ENCODE results near the gene DPH1.
A peak's percentile ranks its signal among the peaks of the same experiment; 100 is the strongest.
"Not testable (repeated sequence)": the region's sequence is repeated elsewhere in the genome, so short reads cannot be mapped to it uniquely, and the experiment has no call there.

DPH1 gene

GRCh38 chr17:2029911-2030778 lies at the start of gene DPH1:
Gene DPH1, plus strand, starts transcription at chr17:2030153. Its CDS starts 17 bp downstream, at chr17:2030170.
- DNase-seq: peak; percentile 87

GRCh38 chr17:1980665-1981250 lies 49.2 kb upstream of the DPH1 start:
- DNase-seq: no peak

GRCh38 chr17:1982793-1983366 lies 47.1 kb upstream of the DPH1 start:
- DNase-seq: not testable (repeated sequence)

- DNase-seq: no peak
Observed at GRCh38 chr17:1985093-1985492, 44.9 kb upstream of the DPH1 start.

DNA sequence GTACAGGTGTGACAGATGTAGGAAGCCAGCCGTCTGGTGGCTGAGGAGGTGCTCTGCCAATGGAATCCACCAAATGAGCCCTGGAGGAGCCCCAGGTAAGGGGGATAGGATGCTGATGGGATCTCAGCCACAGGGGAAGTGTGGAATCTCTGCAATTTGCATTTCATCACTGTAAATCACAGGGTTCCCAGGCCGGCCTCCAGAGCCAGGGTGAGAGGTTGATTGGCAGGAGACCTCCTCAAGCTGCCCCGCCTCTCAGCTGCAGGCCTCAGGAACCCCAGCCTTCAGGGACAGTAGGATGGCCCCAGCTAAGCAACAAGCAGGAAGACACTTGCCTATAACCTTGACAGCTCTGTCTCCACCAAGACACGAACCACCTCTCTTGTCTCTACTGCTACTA lies 44.3 kb upstream of the DPH1 start:
- no peak for DNase-seq

GRCh38 chr17:1986783-1987451 lies 43.0 kb upstream of the DPH1 start:
- no peak for DNase-seq

GRCh38 chr17:1989135-1989534 lies 40.8 kb upstream of the DPH1 start:
- DNase-seq: no peak

GRCh38 chr17:1992541-1992940 lies 37.4 kb upstream of the DPH1 start:
- DNase-seq: no peak

DNA sequence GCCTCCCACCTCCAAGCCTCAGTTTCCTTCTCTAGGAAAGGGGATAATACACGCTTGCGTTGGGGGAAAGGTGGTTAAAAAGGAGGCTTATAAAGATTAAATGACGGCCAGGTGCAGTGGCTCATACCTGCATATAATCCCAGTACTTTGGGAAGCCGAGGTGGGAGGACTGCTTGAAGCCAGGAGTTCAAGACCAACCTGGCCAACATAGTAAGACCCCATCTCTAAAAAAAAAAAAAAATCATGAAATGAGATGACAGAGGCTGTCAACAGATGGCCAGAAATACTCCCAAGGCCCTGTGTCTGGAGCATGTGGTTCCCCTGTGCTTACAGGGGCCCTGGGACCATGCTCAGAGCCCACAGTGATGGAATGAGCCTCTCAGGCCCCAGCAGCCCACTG lies 35.2 kb upstream of the DPH1 start:
- DNase-seq: no peak

- no peak for DNase-seq
Observed at GRCh38 chr17:1995321-1995892, 34.5 kb upstream of the DPH1 start.

DNA sequence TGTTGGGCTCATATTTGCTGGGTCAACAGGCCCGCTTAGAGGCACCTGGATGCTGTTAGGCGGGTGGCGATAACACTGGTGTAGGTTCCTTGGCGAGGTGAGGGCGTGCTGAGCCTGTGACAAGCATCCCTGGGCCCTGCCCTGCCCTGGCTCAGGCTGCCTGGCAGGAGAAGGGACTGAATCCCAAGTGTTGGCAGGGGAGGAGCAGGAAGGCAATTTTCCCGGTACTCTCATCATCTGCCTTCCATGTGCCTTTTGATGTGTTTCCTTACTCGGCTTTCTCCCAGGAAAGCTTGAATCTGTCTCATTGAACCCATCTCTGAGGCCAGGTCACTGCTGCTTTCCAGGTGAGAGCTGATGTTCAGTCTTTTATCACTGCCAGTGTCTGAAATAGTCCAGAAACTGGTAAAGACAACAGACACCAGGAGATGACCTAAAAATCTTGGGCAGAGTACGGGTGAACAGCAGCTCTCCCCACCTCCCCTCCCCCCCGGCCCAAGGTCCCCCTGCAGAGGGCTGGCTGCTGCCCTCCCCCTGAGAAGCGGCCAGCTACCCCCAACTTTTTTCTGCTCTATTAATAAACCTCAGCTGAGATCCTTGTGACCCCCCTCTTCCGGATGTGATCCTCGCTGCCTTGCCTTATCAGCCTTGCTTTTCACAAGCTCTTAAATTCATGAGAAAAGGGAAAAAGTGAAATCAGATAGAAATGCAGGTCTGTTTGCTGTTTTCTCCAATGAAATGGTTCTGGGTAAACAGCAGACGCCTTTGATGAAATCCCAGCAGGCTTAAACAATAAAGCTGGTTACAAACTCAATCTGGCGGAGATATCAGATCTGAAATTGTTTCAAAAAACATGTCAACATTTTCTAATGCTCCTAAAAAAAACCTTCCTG lies 33.8 kb upstream of the DPH1 start:
- DNase-seq: no peak

- DNase-seq: no peak
Observed at GRCh38 chr17:1996800-1997288, 33.1 kb upstream of the DPH1 start.

GRCh38 chr17:1997289-1997926 lies 32.5 kb upstream of the DPH1 start:
- DNase-seq: no peak

DNA sequence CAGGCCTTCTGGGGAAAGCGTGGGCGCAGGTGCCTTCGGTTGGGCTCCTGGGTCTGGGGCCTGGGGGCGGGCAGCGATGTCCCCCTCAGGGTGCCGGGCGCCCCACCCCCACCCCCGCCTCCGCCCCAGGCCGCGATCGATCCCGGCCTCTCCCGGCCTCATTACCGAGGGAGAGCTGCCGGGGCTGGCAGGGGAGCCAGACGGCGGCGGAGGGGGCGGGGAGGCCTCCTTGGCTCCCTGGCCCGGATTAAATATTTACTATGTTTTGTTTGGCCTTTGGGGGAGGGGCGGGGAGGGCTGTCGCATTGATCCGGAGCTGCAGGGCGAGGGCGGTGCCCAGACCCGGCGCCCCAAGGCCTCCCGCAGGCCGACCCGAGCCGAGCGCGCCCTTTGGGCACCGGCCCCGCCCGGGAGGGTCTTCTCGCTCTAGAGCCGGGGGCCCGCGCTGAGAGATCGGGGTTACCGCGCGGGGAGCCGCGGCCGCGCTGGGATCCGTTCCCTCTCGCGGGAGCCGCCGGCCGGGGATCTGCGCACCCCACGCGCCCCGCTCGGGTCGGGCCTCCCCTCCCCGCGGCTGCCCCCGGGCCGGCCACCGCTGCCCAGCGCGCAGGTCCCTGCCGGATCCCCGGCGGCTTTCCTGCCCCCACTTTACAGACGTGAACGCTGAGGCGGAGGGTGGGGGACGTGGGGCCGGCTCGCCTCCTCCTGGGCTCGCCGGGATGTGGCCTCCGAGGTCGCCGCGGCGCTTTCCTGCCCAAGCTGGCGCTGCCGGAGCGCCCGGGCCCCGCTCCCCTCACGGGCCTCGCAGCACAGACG lies 31.8 kb upstream of the DPH1 start:
- no peak for DNase-seq

GRCh38 chr17:1999557-2000251 lies 30.2 kb upstream of the DPH1 start:
- no peak for DNase-seq

- DNase-seq: no peak
Observed at GRCh38 chr17:2002767-2003329, 27.1 kb upstream of the DPH1 start.

- no peak for DNase-seq
Observed at GRCh38 chr17:2003525-2003924, 26.4 kb upstream of the DPH1 start.

DNA sequence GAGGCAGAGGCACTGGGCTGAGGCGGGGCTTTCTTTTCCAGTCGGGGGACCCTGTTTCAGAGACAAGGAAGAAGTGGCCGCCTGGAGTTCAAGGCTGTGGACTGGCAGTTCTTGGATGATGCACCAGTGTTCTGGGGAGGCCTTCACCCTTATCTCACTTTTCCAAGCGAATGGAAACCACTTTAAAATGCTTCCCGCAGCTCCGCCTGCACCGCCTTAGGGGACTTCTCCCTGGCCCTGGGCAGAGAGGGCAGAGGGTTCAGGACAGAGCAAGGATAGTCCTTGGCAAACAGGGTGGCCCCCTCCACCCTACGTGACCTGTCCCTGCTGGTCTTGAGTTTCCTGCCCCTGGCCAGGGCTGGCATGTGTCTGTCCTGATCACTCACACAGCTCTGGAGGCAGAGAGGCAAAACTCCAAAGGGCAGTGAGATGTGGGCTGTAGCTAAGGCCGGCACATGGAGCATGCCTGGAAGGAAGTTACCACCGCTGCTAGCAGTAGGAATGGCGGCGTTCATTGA lies 25.5 kb upstream of the DPH1 start:
- no peak for DNase-seq

All from 8988T (cell line).